SJSA1 (cell line): ENCODE data around the gene PINK1. TPM values are rescaled to one million over a fixed set of nuclear protein-coding genes. Genes with fewer than 3 reads are reported as not detected.
A peak's percentile ranks its signal among the peaks of the same experiment; 100 is the strongest.
"Not testable (repeated sequence)": the region's sequence is repeated elsewhere in the genome, so short reads cannot be mapped to it uniquely, and the experiment has no call there.

ENCODE experiments used
- DNase-seq, 2 experiments: peaks; one replicate each; pipeline ENCODE4 v3.0.0-alpha.2; 2015 to 2020; ENCODE audit warnings: low spot score in 2 of 2, low read depth in 1 of 2
- H3K27ac ChIP-seq: fragments of 250-450 bp; sonication (Bioruptor Pico); 2 replicates; pipeline ENCODE4 v1.5.1; 2020; ENCODE audit warnings: mild to moderate bottlenecking, moderate library complexity
- H3K27me3 ChIP-seq: fragments of 250-450 bp; sonication (Bioruptor Pico); replicated peaks from 2 replicates; pipeline ENCODE4 v1.5.1; 2020; ENCODE audit warnings: mild to moderate bottlenecking, moderate library complexity
- H3K36me3 ChIP-seq: fragments of 250-450 bp; sonication (Bioruptor Pico); 2 replicates; pipeline ENCODE4 v1.5.1; 2020; ENCODE audit warnings: mild to moderate bottlenecking
- H3K4me1 ChIP-seq: fragments of 250-450 bp; sonication (Bioruptor Pico); replicated peaks from 2 replicates; pipeline ENCODE4 v1.6.1; 2021; ENCODE audit warnings: mild to moderate bottlenecking
- H3K4me3 ChIP-seq: fragments of 250-450 bp; sonication (Bioruptor Pico); 2 replicates; pipeline ENCODE4 v1.5.1; 2020; ENCODE audit warnings: mild to moderate bottlenecking
- H3K9me3 ChIP-seq: fragments of 250-450 bp; sonication (Bioruptor Pico); replicated peaks from 2 replicates; pipeline ENCODE4 v1.5.1; 2020; ENCODE audit warnings: mild to moderate bottlenecking
- total RNA-seq: library from RNA; depleted of rRNA; stranded (reverse); fragments of >200 nt; shearing (Covaris generic); gene quantifications from 2 replicates; pipeline ENCODE4 v1.2.3, GENCODE V29; 2014

The PINK1 gene
- total RNA-seq, 1 experiment from 2014 or later, result 55.0 TPM

- peaks cover 47% of the 10 kb centered on the region for H3K4me1 ChIP-seq
Observed at GRCh38 chr1:20601129-20601825, 32.0 kb upstream of the PINK1 start.

GRCh38 chr1:20602851-20603450 lies 30.3 kb upstream of the PINK1 start:
- H3K4me3 ChIP-seq, result no peak overlapping the region
- H3K4me1 ChIP-seq, result peaks cover 47% of the 10 kb centered on the region
- H3K36me3 ChIP-seq, result no peaks in the 10 kb centered on the region
- no peak for DNase-seq
- no peaks in the 10 kb centered on the region for H3K27me3 ChIP-seq
- no peaks in the 10 kb centered on the region for H3K9me3 ChIP-seq
- H3K27ac ChIP-seq, result peak overlapping the region; percentile 88

More at GRCh38 chr1:20601129-20601825, 32.0 kb upstream of the PINK1 start:
- Histone ChIP-seq H3K9me3 (no peaks in the 10 kb centered on the region), H3K36me3 (no peaks in the 10 kb centered on the region), H3K27me3 (no peaks in the 10 kb centered on the region), H3K27ac (peak overlapping the region; percentile 14; the same call in 1 of the 2 replicates), H3K4me3 (no peak overlapping the region)
- peak in 1 of 2 experiments; percentile 71 for DNase-seq

- peak; percentile 75 to 90 for DNase-seq
- peaks cover 47% of the 10 kb centered on the region for H3K4me1 ChIP-seq
- peak overlapping the region; percentile 88 for H3K27ac ChIP-seq
- no peaks in the 10 kb centered on the region for H3K36me3 ChIP-seq
- H3K4me3 ChIP-seq, result no peak overlapping the region
- no peaks in the 10 kb centered on the region for H3K27me3 ChIP-seq
- H3K9me3 ChIP-seq, result no peaks in the 10 kb centered on the region
Observed at GRCh38 chr1:20603504-20604464, 29.5 kb upstream of the PINK1 start.

- no peak overlapping the region for H3K4me3 ChIP-seq
- no peaks in the 10 kb centered on the region for H3K9me3 ChIP-seq
- H3K36me3 ChIP-seq, result no peaks in the 10 kb centered on the region
- no peaks in the 10 kb centered on the region for H3K27me3 ChIP-seq
- H3K4me1 ChIP-seq, result peaks cover 47% of the 10 kb centered on the region
- no peak for DNase-seq
- peak overlapping the region; percentile 88 for H3K27ac ChIP-seq
Observed at GRCh38 chr1:20604678-20605077, 28.6 kb upstream of the PINK1 start.

GRCh38 chr1:20606801-20607570 lies 26.3 kb upstream of the PINK1 start:
- peaks cover 34% of the 10 kb centered on the region for H3K4me1 ChIP-seq
- H3K4me3 ChIP-seq, H3K27me3 ChIP-seq, H3K27ac ChIP-seq, DNase-seq, H3K36me3 ChIP-seq, H3K9me3 ChIP-seq: not testable (repeated sequence)

DNA sequence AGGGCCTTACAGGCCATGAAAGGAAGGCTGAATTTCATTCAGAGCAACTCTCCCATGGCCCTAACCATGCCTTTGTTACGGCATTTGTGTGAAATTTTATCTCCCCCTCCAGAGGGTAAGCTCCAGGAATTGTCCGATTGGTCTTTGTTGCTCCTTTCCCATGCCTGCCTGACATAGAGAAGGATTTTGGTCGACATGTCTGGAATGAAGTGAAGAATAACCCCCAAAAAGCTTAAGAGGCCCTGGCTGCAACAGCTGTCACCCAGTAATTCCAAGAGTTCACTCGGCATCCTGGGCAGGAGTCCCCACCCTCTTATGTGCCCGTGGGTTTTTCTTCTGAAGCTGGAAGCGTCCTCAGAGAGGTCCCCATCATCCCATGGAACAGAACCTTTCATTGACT lies 23.7 kb upstream of the PINK1 start:
- no peaks in the 10 kb centered on the region for H3K9me3 ChIP-seq
- DNase-seq, result no peak
- no peak overlapping the region for H3K4me3 ChIP-seq
- no peaks in the 10 kb centered on the region for H3K36me3 ChIP-seq
- no peak overlapping the region for H3K27ac ChIP-seq
- no peaks in the 10 kb centered on the region for H3K27me3 ChIP-seq
- H3K4me1 ChIP-seq, result peaks cover 31% of the 10 kb centered on the region

GRCh38 chr1:20610970-20611369 lies 22.3 kb upstream of the PINK1 start:
- Histone ChIP-seq H3K9me3 (no peaks in the 10 kb centered on the region), H3K4me3 (no peak overlapping the region), H3K27me3 (no peaks in the 10 kb centered on the region), H3K27ac (no peak overlapping the region), H3K4me1 (peaks cover 28% of the 10 kb centered on the region), H3K36me3 (no peaks in the 10 kb centered on the region)
- no peak for DNase-seq

GRCh38 chr1:20611652-20612051 lies 21.6 kb upstream of the PINK1 start:
- DNase-seq, result no peak
- H3K4me3 ChIP-seq, result no peak overlapping the region
- H3K27me3 ChIP-seq, result no peaks in the 10 kb centered on the region
- H3K4me1 ChIP-seq, result peaks cover 28% of the 10 kb centered on the region
- H3K27ac ChIP-seq, result no peak overlapping the region
- H3K9me3 ChIP-seq, result no peaks in the 10 kb centered on the region
- no peaks in the 10 kb centered on the region for H3K36me3 ChIP-seq

GRCh38 chr1:20612221-20612746 lies 21.0 kb upstream of the PINK1 start:
- Histone ChIP-seq H3K9me3 (no peaks in the 10 kb centered on the region), H3K36me3 (no peaks in the 10 kb centered on the region), H3K4me3 (no peak overlapping the region), H3K4me1 (peaks cover 28% of the 10 kb centered on the region), H3K27ac (peak overlapping the region; percentile 86), H3K27me3 (no peaks in the 10 kb centered on the region)
- DNase-seq, result peak in 1 of 2 experiments; percentile 60

GRCh38 chr1:20614131-20614579 lies 19.1 kb upstream of the PINK1 start:
- Histone ChIP-seq H3K27me3 (no peaks in the 10 kb centered on the region), H3K4me3 (no peak overlapping the region), H3K36me3 (no peaks in the 10 kb centered on the region), H3K9me3 (no peaks in the 10 kb centered on the region), H3K27ac (peak overlapping the region; percentile 62), H3K4me1 (peaks cover 28% of the 10 kb centered on the region)
- DNase-seq, result peak in 1 of 2 experiments; percentile 98

DNA sequence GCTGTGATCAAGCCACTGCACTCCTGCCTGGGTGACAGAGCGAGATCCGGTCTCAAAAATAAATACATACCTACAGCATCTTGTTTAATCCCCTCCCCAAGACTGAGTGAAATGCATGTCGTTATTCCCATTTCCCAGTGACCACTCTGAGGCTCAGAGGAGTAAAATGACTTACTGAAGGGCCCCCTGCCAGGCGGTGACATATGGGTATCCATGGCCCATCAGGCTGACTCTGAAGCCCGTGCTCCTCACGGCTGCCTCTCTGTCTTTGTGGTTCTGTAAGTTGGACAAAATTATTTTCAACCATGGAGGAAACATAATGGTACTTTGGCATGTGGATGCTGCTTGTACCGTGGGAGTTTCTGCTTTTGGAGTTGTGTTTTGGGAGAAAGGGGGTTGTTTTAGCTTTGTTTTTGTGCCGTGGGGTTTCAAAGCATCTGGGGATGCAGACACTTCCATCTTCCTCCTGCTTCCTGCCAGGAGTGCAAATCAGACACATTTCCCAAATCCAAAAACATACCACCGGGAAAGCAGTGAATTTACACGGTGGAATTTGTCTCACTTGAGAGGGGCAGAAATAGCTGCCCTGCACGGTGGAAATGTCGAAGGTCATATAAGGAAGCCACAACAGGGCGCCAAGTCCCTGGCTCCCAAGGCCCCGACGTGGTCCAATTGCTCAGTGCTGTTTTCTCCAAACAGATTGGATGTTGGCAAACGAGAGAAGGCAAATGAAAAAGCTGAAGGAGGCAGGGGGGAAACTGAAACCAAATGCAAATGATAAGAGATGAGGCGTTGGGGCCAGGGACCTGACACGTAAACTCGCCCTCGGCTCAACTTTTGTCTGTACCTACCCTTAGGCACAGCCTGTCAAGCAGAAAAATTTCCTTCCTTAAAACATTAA lies 17.1 kb upstream of the PINK1 start:
- H3K4me3 ChIP-seq, result no peak overlapping the region
- H3K9me3 ChIP-seq, result no peaks in the 10 kb centered on the region
- peaks cover 28% of the 10 kb centered on the region for H3K4me1 ChIP-seq
- H3K36me3 ChIP-seq, result no peaks in the 10 kb centered on the region
- H3K27me3 ChIP-seq, result no peaks in the 10 kb centered on the region
- no peak for DNase-seq
- no peak overlapping the region for H3K27ac ChIP-seq

DNA sequence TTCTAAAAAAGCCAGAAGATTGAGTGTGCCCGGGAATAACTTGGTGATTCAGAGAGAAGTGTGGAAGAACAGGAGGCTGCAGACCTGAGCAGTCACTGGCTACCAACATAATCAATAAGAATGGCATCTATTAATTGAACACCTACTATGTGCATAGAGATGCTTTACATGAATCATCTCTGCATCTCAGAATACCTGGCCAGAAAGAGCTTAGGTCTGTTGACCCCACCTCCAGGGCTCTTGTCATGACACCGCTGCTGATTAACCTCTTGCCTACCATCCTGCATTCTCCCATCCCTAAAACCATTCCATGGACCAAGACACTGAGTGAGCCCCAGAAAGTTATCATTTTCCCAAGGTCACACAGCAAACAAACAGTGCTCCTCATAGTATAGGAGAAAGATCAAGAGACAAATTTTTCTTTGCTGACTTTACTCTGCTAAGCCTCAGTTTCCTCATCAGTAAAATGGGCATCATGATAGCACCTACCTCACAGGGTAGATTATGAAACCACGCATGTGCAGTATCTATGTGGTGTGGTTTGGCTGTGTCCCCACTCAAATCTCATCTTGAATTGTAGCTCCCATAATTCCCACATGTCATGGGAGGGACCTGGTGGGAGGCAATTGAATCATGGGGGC lies 16.3 kb upstream of the PINK1 start:
- DNase-seq, result no peak
- Histone ChIP-seq H3K36me3 (no peaks in the 10 kb centered on the region), H3K27me3 (no peaks in the 10 kb centered on the region), H3K9me3 (no peaks in the 10 kb centered on the region), H3K27ac (no peak overlapping the region), H3K4me3 (no peak overlapping the region), H3K4me1 (peaks cover 25% of the 10 kb centered on the region)
